ENCODE results near the gene RHOU.

The RHOU gene

DNA sequence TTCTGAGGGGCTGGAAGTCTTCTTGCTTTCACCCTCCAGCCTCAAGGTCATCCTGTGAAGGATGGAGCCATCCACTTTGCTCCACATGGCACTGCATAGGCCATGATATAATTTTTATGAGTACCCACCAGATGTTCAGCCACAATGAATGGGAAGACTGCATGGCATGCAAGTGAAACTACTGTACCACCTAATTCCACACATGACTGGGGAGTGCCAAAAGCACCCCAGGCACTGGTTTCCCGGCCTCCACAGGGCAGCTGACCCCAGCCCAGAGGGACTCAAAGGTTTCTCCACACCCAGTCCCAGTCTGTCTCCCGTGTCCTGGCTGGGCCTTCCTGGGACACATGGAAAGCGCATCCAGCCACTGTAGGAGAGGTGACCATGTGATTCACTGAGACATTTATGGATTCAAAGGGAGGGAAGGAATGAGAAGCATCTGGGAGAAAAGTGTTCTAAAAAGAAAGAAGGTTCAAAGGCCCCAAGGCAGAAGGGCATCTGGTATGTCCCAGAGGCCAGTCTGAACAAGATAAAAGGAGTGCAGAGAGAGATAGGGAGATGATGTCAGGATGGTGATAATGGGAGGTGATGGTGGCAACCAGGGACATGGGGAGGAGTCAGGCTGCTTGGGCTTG is 12.1 kb downstream of the RHOU start:
- TF ChIP-seq GATA3 (IDR thresholded peaks at IDR 0.05; ENCODE audit: low read depth, low read length) (no peak), GATA2 (IDR thresholded peaks at IDR 0.05; ENCODE audit: low read depth, low read length) (no peak)

DNA sequence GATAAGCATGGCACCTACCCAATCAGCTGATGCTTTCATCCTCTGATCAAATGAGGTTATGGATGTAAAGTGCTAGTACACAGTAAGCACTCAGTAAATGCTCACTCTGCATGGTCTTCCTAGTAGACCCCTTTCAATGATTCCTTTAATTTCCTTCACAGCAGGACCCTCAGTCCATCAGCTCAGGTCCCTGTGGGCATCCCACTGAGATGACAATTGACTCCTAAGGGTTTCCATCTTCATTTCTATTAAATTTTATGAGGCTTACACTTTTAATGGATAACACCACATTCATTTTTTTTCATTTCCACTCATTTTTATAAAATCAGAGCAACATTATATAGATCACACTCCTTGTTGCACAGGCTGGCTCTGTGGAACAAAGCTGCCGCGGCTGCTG is 12.8 kb downstream of the RHOU start:
- TF ChIP-seq GATA3 (IDR thresholded peaks at IDR 0.05; ENCODE audit: low read depth, low read length) (no peak), GATA2 (IDR thresholded peaks at IDR 0.05; ENCODE audit: low read depth, low read length) (no peak)

DNA sequence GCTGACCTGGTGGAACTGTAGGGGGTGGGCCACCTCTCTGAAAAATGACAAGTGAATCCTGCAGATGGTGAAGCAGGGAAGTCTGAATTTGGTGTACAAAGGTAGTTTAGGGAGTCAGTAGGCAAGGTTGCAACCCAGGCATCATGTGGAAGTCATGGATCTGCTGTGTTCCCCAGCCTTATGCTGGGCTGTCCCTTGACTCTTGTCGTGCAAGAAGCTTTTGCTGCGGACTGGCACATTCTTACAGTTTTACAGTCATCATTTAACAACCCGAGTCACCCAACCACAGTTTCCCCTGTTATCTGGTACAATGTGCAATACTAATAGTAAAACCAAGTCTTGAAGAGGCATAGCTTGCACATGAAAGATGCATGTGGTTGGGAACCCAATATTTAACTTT is 13.2 kb downstream of the RHOU start:
- TF ChIP-seq GATA3 (IDR thresholded peaks at IDR 0.05; ENCODE audit: low read depth, low read length) = no peak
- no peak for TF ChIP-seq GATA2 (IDR thresholded peaks at IDR 0.05; ENCODE audit: low read depth, low read length)

- no peak for TF ChIP-seq GATA3 (IDR thresholded peaks at IDR 0.05; ENCODE audit: low read depth, low read length)
- TF ChIP-seq GATA2 (IDR thresholded peaks at IDR 0.05; ENCODE audit: low read depth, low read length) = 0 out of 2 replicates have a peak, but pooled peaks have one; percentile 28
Observed at GRCh38 chr1:228749765-228750164, 14.5 kb downstream of the RHOU start.

GRCh38 chr1:228750915-228751314 is 15.6 kb downstream of the RHOU start:
- no peak for TF ChIP-seq GATA2 (IDR thresholded peaks at IDR 0.05; ENCODE audit: low read depth, low read length)
- TF ChIP-seq GATA3 (IDR thresholded peaks at IDR 0.05; ENCODE audit: low read depth, low read length) = no peak

GRCh38 chr1:228751360-228752098 is 16.2 kb downstream of the RHOU start:
- TF ChIP-seq GATA3 (IDR thresholded peaks at IDR 0.05; ENCODE audit: low read depth, low read length) (no peak), GATA2 (IDR thresholded peaks at IDR 0.05; ENCODE audit: low read depth, low read length) (no peak)

DNA sequence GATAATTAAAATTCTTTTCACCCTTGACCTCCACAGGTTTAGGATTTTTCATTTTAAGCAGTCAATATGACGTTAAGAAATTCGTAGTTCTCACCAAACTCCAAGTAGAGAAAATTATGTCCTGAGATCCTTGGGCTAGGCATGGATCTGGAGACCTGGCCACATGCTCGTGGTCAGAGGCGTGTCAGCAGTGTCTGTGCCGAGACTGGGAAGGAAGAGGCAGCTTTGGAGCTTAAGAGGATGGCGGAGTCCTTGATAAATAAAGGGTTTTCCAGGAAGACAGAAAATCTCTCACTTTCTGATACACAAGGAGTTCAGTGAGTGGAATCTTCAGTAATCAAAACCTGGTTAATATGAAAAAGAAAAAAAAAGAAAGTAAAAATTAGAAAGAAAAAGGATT is 17.0 kb downstream of the RHOU start:
- TF ChIP-seq GATA3 (IDR thresholded peaks at IDR 0.05; ENCODE audit: low read depth, low read length) (no peak), GATA2 (IDR thresholded peaks at IDR 0.05; ENCODE audit: low read depth, low read length) (no peak)

GRCh38 chr1:228752675-228753265 is 17.5 kb downstream of the RHOU start:
- TF ChIP-seq GATA3 (IDR thresholded peaks at IDR 0.05; ENCODE audit: low read depth, low read length) (no peak), GATA2 (IDR thresholded peaks at IDR 0.05; ENCODE audit: low read depth, low read length) (no peak)

GRCh38 chr1:228753287-228753686 is 18.0 kb downstream of the RHOU start:
- no peak for TF ChIP-seq GATA2 (IDR thresholded peaks at IDR 0.05; ENCODE audit: low read depth, low read length)
- no peak for TF ChIP-seq GATA3 (IDR thresholded peaks at IDR 0.05; ENCODE audit: low read depth, low read length)

DNA sequence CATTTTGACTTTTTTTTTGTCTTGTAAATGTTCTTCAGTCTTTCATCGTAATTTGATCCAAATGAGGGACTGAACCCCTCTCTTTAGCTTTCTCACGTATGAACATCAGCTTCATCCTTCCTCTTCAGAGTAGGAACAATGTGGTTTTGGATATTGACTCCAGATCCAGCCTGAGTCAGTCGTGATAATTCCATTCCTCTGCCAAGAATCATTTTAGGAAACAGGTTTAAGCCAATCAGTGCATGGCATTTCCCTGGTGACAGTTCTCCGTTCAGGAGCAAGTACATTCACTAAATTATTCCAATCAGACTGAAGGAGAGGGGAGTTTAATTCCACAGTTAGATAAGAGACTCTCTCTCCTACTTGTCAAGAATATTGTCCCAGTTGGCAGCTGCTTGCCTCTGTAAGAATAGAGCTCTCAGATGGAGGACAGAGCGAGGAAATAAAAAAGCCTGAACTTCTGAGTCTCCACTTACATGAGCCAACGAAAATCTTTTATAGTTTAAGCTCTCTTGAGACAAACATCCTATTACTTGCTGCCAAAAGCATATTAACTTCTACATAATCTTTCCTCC is 18.6 kb downstream of the RHOU start:
- no peak for TF ChIP-seq GATA2 (IDR thresholded peaks at IDR 0.05; ENCODE audit: low read depth, low read length)
- no peak for TF ChIP-seq GATA3 (IDR thresholded peaks at IDR 0.05; ENCODE audit: low read depth, low read length)

GRCh38 chr1:228754646-228755268 is 19.5 kb downstream of the RHOU start:
- no peak for TF ChIP-seq GATA2 (IDR thresholded peaks at IDR 0.05; ENCODE audit: low read depth, low read length)
- no peak for TF ChIP-seq GATA3 (IDR thresholded peaks at IDR 0.05; ENCODE audit: low read depth, low read length)

DNA sequence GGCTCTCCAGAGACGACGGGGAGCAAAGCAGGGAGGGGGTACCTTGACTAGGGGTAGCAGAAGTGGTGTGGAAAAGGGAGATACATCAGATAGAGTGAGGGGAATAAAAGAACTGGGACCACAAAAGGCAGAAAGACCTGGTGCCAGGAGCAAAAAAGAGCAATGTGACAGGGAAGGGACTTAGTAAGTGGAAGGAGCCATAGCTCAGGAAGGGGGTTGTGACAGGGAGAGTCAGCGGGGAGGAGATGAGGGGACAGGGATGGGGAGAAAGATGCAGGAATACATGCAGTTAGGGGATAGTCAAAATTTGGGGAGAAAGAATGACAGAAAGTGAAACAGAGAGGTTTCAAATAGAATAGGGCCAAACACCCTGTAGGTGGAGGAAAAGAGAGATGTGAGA is 20.5 kb downstream of the RHOU start:
- TF ChIP-seq GATA2 (IDR thresholded peaks at IDR 0.05; ENCODE audit: low read depth, low read length) (no peak), GATA3 (IDR thresholded peaks at IDR 0.05; ENCODE audit: low read depth, low read length) (no peak)

DNA sequence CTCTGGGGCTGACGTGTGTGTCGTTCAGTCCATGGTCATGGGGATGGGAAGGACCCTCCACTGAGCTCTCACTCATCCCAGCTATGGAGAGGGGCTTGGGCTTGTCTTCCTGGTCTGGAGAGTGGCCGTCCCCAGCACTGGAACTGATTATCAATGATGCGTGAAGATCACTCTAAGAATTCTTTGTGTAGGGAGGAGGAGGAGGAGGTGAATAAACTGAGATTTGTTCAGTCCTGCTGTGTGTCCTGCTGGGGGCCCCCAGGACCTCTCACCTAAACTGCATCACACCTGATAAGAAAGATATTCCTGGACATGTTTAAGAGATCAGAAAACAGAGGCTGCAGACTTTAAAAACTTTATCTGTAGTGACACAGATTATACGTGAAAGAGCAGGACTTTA is 21.2 kb downstream of the RHOU start:
- TF ChIP-seq GATA2 (IDR thresholded peaks at IDR 0.05; ENCODE audit: low read depth, low read length) (no peak), GATA3 (IDR thresholded peaks at IDR 0.05; ENCODE audit: low read depth, low read length) (no peak)

DNA sequence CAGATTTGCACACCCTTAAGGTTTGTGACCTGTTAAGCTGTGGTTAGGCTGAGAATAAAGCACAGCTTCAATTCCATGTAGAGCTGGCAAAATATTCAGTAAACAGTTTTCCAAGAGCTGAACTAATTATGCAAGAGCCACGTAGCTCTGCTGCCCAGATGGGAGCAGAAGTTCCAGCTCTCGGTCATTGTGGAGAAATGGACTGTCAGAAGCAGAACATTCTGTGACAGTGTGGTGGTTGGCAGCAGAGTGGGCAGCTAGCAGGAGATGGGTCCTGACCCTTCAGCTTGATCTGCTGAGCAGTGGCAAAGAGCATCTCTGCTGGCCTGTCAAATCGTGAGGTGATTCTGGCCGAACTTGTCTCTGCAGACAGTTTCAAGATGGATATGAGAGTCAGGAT is 23.2 kb downstream of the RHOU start:
- TF ChIP-seq GATA2 (IDR thresholded peaks at IDR 0.05; ENCODE audit: low read depth, low read length) (no peak), GATA3 (IDR thresholded peaks at IDR 0.05; ENCODE audit: low read depth, low read length) (no peak)

All from SH-SY5Y (cell line).